Esophagus (tissue), 2 donors: Measurements from ENCODE around the gene NXNL1. TPM values are rescaled to one million over a fixed set of nuclear protein-coding genes. Genes with fewer than 3 reads are reported as not detected.

Source experiments
- H3K27ac ChIP-seq, 2 donors: one replicate each; pipeline ENCODE4 v1.5.1; 2013; ENCODE audit warnings: low read depth in 2 of 2, mild to moderate bottlenecking in 2 of 2, inconsistent platforms in 1 of 2, low read length in 1 of 2, moderate library complexity in 1 of 2
- H3K27me3 ChIP-seq, 2 donors: one replicate each; pipeline ENCODE4 v1.6.1; 2013; ENCODE audit warnings: low read length in 2 of 2, control low read depth in 1 of 2, mild to moderate bottlenecking in 1 of 2; ENCODE audit not compliant: insufficient read depth in 2 of 2, control insufficient read depth in 1 of 2
- H3K36me3 ChIP-seq, 2 donors: one replicate each; pipeline ENCODE4 v1.6.1; 2013; ENCODE audit warnings: low read length in 1 of 2; ENCODE audit not compliant: control insufficient read depth in 2 of 2, insufficient read depth in 2 of 2
- H3K4me1 ChIP-seq, 2 donors: one replicate each; pipeline ENCODE4 v1.6.1; 2013; ENCODE audit warnings: low read length in 1 of 2; ENCODE audit not compliant: control insufficient read depth in 2 of 2, insufficient read depth in 2 of 2
- H3K4me3 ChIP-seq, 2 donors: one replicate each; pipeline ENCODE4 v1.5.1; 2013; ENCODE audit warnings: low read length in 2 of 2, mild to moderate bottlenecking in 2 of 2, low read depth in 1 of 2, moderate library complexity in 1 of 2
- H3K9me3 ChIP-seq, 2 donors: one replicate each; pipeline ENCODE4 v1.6.1; 2013; ENCODE audit warnings: mild to moderate bottlenecking in 2 of 2, low read depth in 1 of 2, low read length in 1 of 2, moderate library complexity in 1 of 2; ENCODE audit not compliant: control insufficient read depth in 2 of 2, insufficient read depth in 1 of 2
- WGBS, 2 donors: extraction: QIAGEN DNeasy Blood & Tissue Kit; methylation state at CpG; one replicate each; pipeline ENCODE4 v1.1.7; 2013; 5-methylcytosine and 5-hydroxymethylcytosine counted together
- polyA plus RNA-seq, 2 donors: library from polyadenylated mRNA; stranded (reverse); fragments of 200-250 nt; gene quantifications; one replicate each; pipeline ENCODE4 v1.2.3, GENCODE V29; 2013
- donor health status: healthy with polysubstance abuse.
- donor health status: Bipolar disorder and iron deficiency.

Gene NXNL1
- polyA plus RNA-seq, 2 donors: not detected

DNA sequence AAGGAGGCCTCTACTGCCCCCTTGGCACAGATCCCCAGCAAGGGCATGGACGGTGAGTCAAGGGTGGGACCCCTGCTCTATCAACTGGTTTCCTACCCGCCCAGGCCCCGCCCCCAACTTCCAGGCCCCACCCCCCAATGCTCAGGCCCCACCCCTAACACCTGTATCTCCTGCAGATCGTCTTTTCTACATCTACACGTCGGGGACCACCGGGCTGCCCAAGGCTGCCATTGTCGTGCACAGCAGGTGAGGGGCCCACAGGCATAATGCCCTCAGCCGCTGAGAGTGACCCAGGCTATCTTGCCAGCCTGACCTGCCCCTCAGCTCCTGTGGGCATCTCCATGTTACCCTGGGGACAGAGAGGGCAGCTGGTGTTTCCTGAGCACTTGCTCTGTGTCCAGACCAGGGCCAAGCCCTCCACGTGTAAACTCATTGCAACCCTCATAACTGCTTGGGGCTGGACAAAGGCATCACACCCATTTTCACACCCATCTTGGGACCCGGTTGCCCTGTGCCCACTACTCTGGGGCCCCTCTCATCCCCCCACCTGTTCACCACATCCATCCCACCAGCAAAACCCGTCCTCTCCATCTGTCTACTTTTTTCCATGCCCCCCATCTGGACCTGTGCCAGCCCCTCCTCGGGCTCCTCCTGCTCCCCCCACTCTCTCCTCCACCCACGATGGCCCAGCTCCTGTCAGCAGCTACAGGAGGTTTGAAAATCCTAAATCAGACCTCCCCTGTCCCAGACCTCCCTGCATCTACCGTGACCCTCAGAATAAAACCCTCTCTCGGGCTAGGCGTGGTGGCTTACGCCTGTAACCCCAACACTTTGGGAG, 26.8 kb upstream of the NXNL1 start:
- no peak overlapping the region for H3K27ac ChIP-seq
- H3K9me3 ChIP-seq: no peaks in the 10 kb centered on the region
- no peaks in the 10 kb centered on the region for H3K27me3 ChIP-seq
- 70 to 77% methylated on average over 17 to 18 of the region's 18 CpGs for WGBS, 2 donors
- peaks cover 0 to 1% of the 10 kb centered on the region in 2 donors for H3K36me3 ChIP-seq
- no peak overlapping the region for H3K4me3 ChIP-seq
- H3K4me1 ChIP-seq: peaks cover 0 to 5% of the 10 kb centered on the region in 2 donors

DNA sequence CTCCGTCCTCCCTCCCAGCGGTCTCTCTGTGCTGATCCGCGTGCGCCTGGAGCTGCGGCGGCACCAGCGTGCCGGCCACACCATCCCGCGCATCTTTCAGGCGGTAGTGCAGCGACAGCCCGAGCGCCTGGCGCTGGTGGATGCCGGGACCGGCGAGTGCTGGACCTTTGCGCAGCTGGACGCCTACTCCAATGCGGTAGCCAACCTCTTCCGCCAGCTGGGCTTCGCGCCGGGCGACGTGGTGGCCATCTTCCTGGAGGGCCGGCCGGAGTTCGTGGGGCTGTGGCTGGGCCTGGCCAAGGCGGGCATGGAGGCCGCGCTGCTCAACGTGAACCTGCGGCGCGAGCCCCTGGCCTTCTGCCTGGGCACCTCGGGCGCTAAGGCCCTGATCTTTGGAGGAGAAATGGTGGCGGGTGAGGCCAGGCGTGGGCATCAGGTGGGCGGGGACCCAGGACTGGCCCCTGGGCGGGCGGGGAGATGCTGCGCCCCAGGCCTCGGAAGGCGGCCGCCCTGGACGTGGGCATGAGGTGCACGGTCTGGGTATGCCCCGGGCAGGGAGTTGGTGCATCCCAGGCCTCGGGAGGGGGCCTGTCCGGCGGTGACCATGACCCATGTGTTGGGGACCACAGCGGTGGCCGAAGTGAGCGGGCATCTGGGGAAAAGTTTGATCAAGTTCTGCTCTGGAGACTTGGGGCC, 26.0 kb upstream of the NXNL1 start:
- Histone ChIP-seq H3K27ac (no peak overlapping the region), H3K9me3 (no peaks in the 10 kb centered on the region), H3K4me3 (no peak overlapping the region), H3K4me1 (peaks cover 0 to 5% of the 10 kb centered on the region in 2 donors), H3K36me3 (peaks cover 0 to 1% of the 10 kb centered on the region in 2 donors), H3K27me3 (no peaks in the 10 kb centered on the region)
- 96% methylated on average over 57 to 58 of the region's 58 CpGs for WGBS, 2 donors

DNA sequence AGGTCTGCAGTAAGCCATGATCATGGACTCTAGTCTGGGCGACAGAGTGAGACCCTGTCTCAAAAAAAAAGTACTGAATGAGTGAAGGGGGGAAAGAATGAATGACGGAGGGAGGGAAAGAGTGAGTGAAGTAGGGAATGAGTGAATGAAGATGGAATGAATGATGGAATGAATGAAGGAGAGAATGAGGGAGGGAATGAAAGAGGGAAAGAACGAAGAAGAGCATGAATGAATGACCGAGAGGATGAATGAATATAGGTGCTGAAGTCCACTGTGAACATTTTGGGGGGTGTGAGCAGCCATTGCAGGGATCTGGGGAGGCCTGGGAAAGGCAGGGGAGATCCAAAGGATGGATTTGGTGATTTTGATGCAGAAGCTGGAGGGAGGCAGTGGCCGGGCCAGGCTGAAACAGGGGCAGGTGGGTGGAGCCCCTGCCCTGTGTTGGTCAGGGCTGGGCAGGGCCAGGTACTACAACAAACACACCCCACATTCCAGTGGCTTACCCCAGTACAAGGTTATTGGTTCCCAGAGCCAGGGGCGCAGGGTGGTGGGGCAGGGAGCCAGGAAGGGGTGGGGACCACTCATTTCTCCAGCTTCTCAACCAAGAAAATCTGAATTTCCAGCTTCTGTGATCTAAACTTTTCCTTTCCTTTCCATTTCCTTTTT, 23.9 kb upstream of the NXNL1 start:
- Histone ChIP-seq H3K27ac (no peak overlapping the region), H3K27me3 (no peaks in the 10 kb centered on the region), H3K36me3 (peaks cover 0 to 1% of the 10 kb centered on the region in 2 donors), H3K4me1 (peaks cover 0 to 5% of the 10 kb centered on the region in 2 donors), H3K4me3 (no peak overlapping the region), H3K9me3 (no peaks in the 10 kb centered on the region)
- 88 to 89% methylated on average over 5 to 6 of the region's 6 CpGs for WGBS, 2 donors

DNA sequence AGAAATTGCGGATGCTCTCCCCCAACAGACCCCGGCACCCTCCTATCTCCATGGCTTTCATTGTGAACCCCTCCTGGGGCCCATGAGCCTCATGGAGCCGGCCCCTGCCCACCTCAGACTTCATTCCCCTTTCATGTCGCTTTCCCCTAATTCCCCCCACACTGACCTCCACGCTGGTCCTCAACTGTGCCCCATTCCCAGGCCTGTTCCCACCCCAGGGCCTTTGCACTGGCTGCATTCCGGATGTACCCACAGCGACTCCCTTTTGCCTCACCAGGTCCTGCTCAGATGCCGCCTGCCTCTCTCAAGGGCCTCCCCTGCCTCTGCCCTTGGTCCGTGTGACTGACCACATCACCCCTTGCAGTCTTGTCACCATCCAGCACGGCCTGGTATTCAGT, 22.9 kb upstream of the NXNL1 start:
- 94 to 95% methylated on average over 10 of the region's 10 CpGs for WGBS, 2 donors

DNA sequence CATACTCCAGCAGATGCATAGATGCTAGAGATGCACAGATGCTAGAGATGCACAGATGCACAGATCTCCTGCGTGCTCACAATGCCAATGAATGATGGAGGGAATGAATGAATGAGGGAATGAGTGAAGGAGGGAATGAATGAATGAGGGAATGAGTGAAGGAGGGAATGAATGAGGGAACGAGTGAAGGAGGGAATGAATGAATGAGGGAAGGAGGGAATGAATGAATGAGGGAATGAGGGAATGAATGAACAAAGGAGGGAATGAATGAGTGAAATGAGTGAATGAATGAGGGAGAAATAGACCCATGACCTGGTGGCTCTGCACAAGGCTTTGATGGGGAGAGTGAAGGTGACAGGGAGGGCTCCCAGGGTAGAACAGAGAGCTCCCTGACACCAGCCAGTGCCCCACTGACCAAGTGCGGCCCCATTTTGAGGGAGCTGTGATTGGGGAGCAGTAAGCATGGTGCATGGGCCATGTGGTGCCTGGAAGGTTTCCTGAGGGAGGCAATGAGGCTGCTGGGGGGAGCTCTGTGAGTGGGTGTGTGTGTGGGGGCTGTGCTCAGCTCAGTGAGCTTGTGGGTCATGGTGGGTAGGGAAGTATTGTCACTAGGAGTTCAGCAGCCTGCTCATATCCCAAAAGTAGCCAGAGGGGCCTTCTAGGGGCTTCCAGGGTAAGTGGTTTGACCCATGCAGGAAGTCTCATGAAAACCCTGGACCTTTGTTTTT, 22.3 kb upstream of the NXNL1 start:
- Histone ChIP-seq H3K9me3 (no peaks in the 10 kb centered on the region), H3K4me3 (no peak overlapping the region), H3K27ac (no peak overlapping the region), H3K4me1 (no peaks in the 10 kb centered on the region), H3K27me3 (no peaks in the 10 kb centered on the region), H3K36me3 (peaks cover 0 to 1% of the 10 kb centered on the region in 2 donors)
- 81 to 83% methylated on average over 3 of the region's 3 CpGs for WGBS, 2 donors

More for the DNA sequence above, 22.9 kb upstream of the NXNL1 start:
- peaks cover 0 to 3% of the 10 kb centered on the region in 2 donors for H3K4me1 ChIP-seq
- no peaks in the 10 kb centered on the region for H3K27me3 ChIP-seq
- no peak overlapping the region for H3K4me3 ChIP-seq
- H3K36me3 ChIP-seq: peaks cover 0 to 1% of the 10 kb centered on the region in 2 donors
- no peaks in the 10 kb centered on the region for H3K9me3 ChIP-seq
- H3K27ac ChIP-seq: no peak overlapping the region

DNA sequence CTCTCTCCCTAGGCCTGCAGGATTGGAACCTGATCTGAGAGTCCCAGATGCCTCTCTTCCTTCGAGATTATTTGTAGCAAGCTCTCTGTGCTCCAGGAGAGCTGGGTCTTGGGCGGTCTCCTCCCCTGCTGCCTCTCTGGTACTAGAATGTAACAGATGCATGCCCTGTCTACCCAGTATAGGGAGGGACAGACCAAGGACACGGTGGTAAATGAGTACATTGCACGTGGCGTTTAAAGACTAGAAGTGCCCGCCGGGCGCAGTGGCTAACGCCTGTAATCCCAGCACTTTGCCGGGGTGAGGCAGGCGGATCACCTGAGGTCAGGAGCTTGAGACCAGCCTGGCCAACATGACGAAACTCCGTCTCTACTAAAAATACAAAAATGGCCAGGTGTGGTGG, 21.3 kb upstream of the NXNL1 start:
- Histone ChIP-seq H3K4me3 (no peak overlapping the region), H3K9me3 (no peaks in the 10 kb centered on the region), H3K4me1 (no peaks in the 10 kb centered on the region), H3K27me3 (no peaks in the 10 kb centered on the region), H3K27ac (no peak overlapping the region), H3K36me3 (peaks cover 0 to 1% of the 10 kb centered on the region in 2 donors)
- WGBS, 2 donors: 86 to 87% methylated on average over 13 of the region's 13 CpGs

DNA sequence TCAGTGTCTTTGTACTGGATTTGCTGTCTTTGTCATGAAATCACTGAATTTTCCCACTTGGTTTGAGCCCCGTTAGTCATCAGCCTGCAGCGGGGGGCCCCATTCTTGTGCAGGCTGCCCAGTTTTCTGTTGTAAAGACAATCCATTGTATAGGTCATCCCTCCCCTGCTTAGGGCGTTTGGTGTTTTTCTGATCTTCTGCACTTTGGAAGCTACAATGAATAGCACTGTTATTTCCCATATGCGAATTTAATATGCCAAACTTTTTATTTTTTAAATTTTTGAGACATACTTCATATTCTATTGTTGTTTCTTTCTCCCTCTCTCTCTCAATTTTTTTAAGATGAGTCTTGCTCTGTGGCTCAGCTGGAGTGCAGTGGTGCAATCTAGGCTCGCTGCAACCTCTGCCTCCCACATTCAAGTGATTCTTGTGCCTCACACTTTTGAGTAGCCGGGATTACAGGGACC, 18.6 kb upstream of the NXNL1 start:
- WGBS, 2 donors: 72 to 73% methylated on average over 6 of the region's 6 CpGs
- no peaks in the 10 kb centered on the region for H3K4me1 ChIP-seq
- H3K27me3 ChIP-seq: no peaks in the 10 kb centered on the region
- no peaks in the 10 kb centered on the region for H3K9me3 ChIP-seq
- H3K4me3 ChIP-seq: no peak overlapping the region
- no peaks in the 10 kb centered on the region for H3K36me3 ChIP-seq
- H3K27ac ChIP-seq: no peak overlapping the region

DNA sequence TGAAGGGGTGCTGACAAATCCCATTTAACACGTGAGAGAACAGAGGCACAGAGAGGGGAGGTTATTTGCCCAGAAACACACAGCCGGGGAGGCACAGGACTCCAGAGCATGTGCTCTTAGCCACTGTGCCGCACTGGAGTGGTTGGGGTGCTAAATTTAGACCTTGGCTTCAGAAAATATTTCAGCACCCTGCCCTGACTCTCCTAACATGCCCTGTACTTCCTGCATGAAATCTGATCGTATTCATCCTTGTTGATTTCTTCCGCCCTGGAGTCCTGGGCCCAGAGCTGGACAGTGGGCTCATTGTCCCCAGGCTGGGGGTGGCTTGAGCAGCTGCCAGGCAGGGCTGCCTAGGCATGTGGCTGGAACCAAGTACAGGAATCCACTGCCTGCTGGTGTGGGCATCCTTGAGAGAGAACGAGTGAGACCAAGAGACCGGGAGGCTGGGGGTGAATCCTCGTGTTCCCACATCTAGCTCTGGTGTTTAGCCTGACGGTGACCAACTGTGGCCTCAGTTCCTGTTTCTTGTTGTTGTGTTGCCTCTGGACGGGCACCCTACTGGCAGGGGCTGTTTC, 14.9 kb upstream of the NXNL1 start:
- no peak overlapping the region for H3K27ac ChIP-seq
- H3K9me3 ChIP-seq: no peaks in the 10 kb centered on the region
- H3K27me3 ChIP-seq: no peaks in the 10 kb centered on the region
- no peak overlapping the region for H3K4me3 ChIP-seq
- no peaks in the 10 kb centered on the region for H3K36me3 ChIP-seq
- WGBS, 2 donors: 54 to 60% methylated on average over 10 of the region's 10 CpGs
- peaks cover 0 to 4% of the 10 kb centered on the region in 2 donors for H3K4me1 ChIP-seq
